Measurements from ENCODE around the gene ZNF627. TPM values are rescaled to one million over a fixed set of nuclear protein-coding genes. Genes with fewer than 3 reads are reported as not detected.
A peak's percentile ranks its signal among the peaks of the same experiment; 100 is the strongest.
"Not testable (repeated sequence)": the region's sequence is repeated elsewhere in the genome, so short reads cannot be mapped to it uniquely, and the experiment has no call there.

Gene ZNF627
- total RNA-seq, 1 donor from 2014 or later = 24.5 TPM

DNA sequence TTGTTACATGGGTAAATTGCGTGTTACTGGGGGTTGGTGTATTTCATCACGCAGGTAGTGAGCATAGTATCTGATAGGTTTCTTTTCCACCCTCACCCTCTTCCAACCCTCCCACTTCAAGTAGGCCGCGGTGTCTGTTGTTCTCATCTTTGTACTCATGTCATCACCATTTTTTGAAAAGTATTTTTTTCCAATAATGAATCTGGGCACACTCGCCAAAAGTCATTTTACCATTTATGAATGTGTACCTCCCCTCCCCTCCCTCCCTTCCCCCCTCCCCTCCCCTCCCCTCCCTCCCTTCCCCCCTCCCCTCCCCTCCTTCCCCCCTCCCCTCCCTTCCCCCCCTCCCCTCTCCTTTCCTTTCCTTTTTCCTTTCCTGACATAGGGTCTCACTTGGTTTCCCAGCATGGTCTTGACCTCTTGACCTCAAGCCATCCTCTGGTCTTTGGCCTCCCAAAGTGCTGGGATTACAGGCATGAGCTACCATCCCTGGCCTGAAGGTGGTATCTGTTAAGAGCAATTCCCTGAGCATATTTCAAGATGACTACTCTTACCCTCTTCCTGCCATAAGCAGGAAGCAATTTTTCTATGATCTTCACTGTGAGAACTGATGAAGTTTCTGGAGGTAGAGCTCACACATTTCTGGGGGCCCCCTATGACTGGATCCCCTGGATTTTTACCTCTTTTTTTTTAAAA, 15.7 kb downstream of the ZNF627 start:
- Histone ChIP-seq H3K27me3 (ENCODE audit: control insufficient read depth, insufficient read depth, low read length) (no peaks in the 10 kb centered on the region), H3K4me3 (ENCODE audit: low read depth, low read length) (no peak overlapping the region), H3K36me3 (ENCODE audit: control insufficient read depth, insufficient read depth, low read length) (peaks cover 12% of the 10 kb centered on the region)
- FAIRE-seq = no peak
- TF ChIP-seq, protein P1, sequence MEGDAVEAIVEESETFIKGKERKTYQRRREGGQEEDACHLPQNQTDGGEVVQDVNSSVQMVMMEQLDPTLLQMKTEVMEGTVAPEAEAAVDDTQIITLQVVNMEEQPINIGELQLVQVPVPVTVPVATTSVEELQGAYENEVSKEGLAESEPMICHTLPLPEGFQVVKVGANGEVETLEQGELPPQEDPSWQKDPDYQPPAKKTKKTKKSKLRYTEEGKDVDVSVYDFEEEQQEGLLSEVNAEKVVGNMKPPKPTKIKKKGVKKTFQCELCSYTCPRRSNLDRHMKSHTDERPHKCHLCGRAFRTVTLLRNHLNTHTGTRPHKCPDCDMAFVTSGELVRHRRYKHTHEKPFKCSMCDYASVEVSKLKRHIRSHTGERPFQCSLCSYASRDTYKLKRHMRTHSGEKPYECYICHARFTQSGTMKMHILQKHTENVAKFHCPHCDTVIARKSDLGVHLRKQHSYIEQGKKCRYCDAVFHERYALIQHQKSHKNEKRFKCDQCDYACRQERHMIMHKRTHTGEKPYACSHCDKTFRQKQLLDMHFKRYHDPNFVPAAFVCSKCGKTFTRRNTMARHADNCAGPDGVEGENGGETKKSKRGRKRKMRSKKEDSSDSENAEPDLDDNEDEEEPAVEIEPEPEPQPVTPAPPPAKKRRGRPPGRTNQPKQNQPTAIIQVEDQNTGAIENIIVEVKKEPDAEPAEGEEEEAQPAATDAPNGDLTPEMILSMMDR (IDR thresholded peaks at IDR 0.05; ENCODE audit: insufficient read depth, low read length, severe bottlenecking) = no peak
- DNase-seq (ENCODE audit: low read depth) = no peak

GRCh38 chr19:11617180-11618062, 20.1 kb downstream of the ZNF627 start:
- DNase-seq (ENCODE audit: low read depth) (no peak), FAIRE-seq (peak; percentile 50)
- peaks cover 12% of the 10 kb centered on the region for H3K36me3 ChIP-seq (ENCODE audit: control insufficient read depth, insufficient read depth, low read length)

DNA sequence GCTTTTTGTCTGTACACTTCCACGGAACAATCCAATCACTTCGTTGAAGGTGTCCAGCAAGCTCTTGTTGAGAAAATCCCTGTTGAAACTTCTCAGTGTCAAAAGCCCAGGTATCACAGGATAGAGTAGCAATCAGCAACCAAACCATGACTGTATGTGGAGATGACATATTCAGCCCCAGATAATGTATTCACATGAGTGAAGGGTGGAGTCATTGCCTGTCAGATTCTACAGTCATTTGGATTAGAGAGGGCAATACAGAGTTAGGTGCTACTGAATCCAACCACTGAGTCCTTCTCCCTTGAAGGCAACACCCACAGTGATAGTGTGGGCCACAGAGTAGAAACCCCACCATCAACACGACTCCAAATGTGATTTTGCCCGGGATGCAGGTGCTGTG, 23.3 kb downstream of the ZNF627 start:
- H3K36me3 ChIP-seq (ENCODE audit: control insufficient read depth, insufficient read depth, low read length) = peaks cover 10% of the 10 kb centered on the region
- TF ChIP-seq, protein P1 (IDR thresholded peaks at IDR 0.05; ENCODE audit: insufficient read depth, low read length, severe bottlenecking) = no peak
- DNase-seq (ENCODE audit: low read depth) (no peak), FAIRE-seq (no peak)
- H3K27me3 ChIP-seq (ENCODE audit: control insufficient read depth, insufficient read depth, low read length) = no peaks in the 10 kb centered on the region
- H3K4me3 ChIP-seq (ENCODE audit: low read depth, low read length) = no peak overlapping the region

More at GRCh38 chr19:11617180-11618062, 20.1 kb downstream of the ZNF627 start:
- TF ChIP-seq, protein P1 (IDR thresholded peaks at IDR 0.05; ENCODE audit: insufficient read depth, low read length, severe bottlenecking) = no peak
- H3K27me3 ChIP-seq (ENCODE audit: control insufficient read depth, insufficient read depth, low read length) = no peaks in the 10 kb centered on the region
- H3K4me3 ChIP-seq (ENCODE audit: low read depth, low read length) = no peak overlapping the region

- H3K4me3 ChIP-seq (ENCODE audit: low read depth, low read length); H3K27me3 ChIP-seq (ENCODE audit: control insufficient read depth, insufficient read depth, low read length); FAIRE-seq; H3K36me3 ChIP-seq (ENCODE audit: control insufficient read depth, insufficient read depth, low read length): not testable (repeated sequence)
- DNase-seq (ENCODE audit: low read depth) = peak; percentile 48
Observed at GRCh38 chr19:11622401-11622800, 25.1 kb downstream of the ZNF627 start.

GRCh38 chr19:11624069-11624463, 26.8 kb downstream of the ZNF627 start:
- peak; percentile 50 for DNase-seq (ENCODE audit: low read depth)
- FAIRE-seq = no peak
- TF ChIP-seq, protein P1 (IDR thresholded peaks at IDR 0.05; ENCODE audit: insufficient read depth, low read length, severe bottlenecking) = no peak
- no peaks in the 10 kb centered on the region for H3K36me3 ChIP-seq (ENCODE audit: control insufficient read depth, insufficient read depth, low read length)
- no peaks in the 10 kb centered on the region for H3K27me3 ChIP-seq (ENCODE audit: control insufficient read depth, insufficient read depth, low read length)
- no peak overlapping the region for H3K4me3 ChIP-seq (ENCODE audit: low read depth, low read length)

DNA sequence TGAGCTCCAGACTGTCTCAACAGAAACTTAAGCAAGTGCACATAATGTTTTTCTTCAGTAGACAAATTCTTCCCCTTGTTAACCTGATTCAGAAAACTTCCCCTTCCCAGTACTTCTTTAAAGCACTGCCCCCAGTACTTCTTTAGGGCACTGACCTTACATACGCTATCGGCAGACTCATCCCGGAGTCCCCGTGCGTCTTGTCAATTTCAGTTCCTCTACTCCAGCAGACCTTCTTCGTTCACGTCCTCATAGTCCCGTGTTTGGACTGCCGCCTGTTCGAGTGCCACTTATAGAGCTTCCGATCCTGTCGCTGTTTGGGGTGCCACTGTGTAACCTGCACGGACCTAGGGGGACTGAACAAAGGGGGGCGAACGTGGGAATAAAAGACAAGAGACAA, 29.0 kb downstream of the ZNF627 start:
- TF ChIP-seq, protein P1 (IDR thresholded peaks at IDR 0.05; ENCODE audit: insufficient read depth, low read length, severe bottlenecking) = no peak
- Histone ChIP-seq H3K4me3 (ENCODE audit: low read depth, low read length) (no peak overlapping the region), H3K36me3 (ENCODE audit: control insufficient read depth, insufficient read depth, low read length) (no peaks in the 10 kb centered on the region), H3K27me3 (ENCODE audit: control insufficient read depth, insufficient read depth, low read length) (peaks cover 3% of the 10 kb centered on the region)
- DNase-seq (ENCODE audit: low read depth) (no peak), FAIRE-seq (no peak)

All from bronchial epithelial cell (primary cell).